GM06990 (cell line): Measurements from ENCODE around the gene MRPL28.

Experiments
- DNase-seq: peaks from one replicate; pipeline ENCODE4 v3.0.0-alpha.2; 2011; ENCODE audit not compliant: insufficient read length; ENCODE audit errors: extremely low read depth
- H3K27me3 ChIP-seq: replicated peaks from 2 replicates; pipeline ENCODE4 v1.6.0; 2011; ENCODE audit warnings: low read length; ENCODE audit not compliant: control insufficient read depth, insufficient read depth
- H3K36me3 ChIP-seq: 2 replicates; pipeline ENCODE4 v1.5.1; 2011; ENCODE audit warnings: low read length; ENCODE audit not compliant: control insufficient read depth, insufficient read depth
- H3K4me3 ChIP-seq: replicated peaks from 2 replicates; pipeline ENCODE4 v1.5.1; 2011; ENCODE audit warnings: low read depth, mild to moderate bottlenecking, control low read depth, low read length
- CTCF ChIP-seq: IDR thresholded peaks from 2 replicates; pipeline ENCODE4 v1.5.1; 2011; ENCODE audit warnings: low read length, control low read depth, mild to moderate bottlenecking, inconsistent platforms; ENCODE audit not compliant: insufficient read depth, poor library complexity, severe bottlenecking

Gene MRPL28

GRCh38 chr16:368388-369158 is 1.8 kb downstream of the MRPL28 start:
- Histone ChIP-seq H3K27me3 (no peaks in the 10 kb centered on the region), H3K36me3 (peaks cover 36% of the 10 kb centered on the region), H3K4me3 (no peak overlapping the region)
- no peak for TF ChIP-seq CTCF
- no peak for DNase-seq

GRCh38 chr16:367333-367903 is 2.9 kb downstream of the MRPL28 start:
- Histone ChIP-seq H3K4me3 (no peak overlapping the region), H3K36me3 (peaks cover 27% of the 10 kb centered on the region), H3K27me3 (no peaks in the 10 kb centered on the region)
- DNase-seq, result no peak
- no peak for TF ChIP-seq CTCF

GRCh38 chr16:366476-366875 is 3.9 kb downstream of the MRPL28 start:
- H3K27me3 ChIP-seq, result no peaks in the 10 kb centered on the region
- H3K4me3 ChIP-seq, result no peak overlapping the region
- H3K36me3 ChIP-seq, result peaks cover 21% of the 10 kb centered on the region
- no peak for TF ChIP-seq CTCF
- DNase-seq, result no peak

GRCh38 chr16:364595-365491 is 5.5 kb downstream of the MRPL28 start:
- H3K36me3 ChIP-seq, result peaks cover 21% of the 10 kb centered on the region
- TF ChIP-seq CTCF, result no peak
- no peaks in the 10 kb centered on the region for H3K27me3 ChIP-seq
- H3K4me3 ChIP-seq, result no peak overlapping the region
- no peak for DNase-seq

- TF ChIP-seq CTCF, result no peak
- Histone ChIP-seq H3K4me3 (no peak overlapping the region), H3K27me3 (no peaks in the 10 kb centered on the region), H3K36me3 (peaks cover 18% of the 10 kb centered on the region)
- DNase-seq, result no peak
Measured at GRCh38 chr16:363766-364490, 6.4 kb downstream of the MRPL28 start.
